Measurements from ENCODE around the gene DISC1. TPM values are rescaled to one million over a fixed set of nuclear protein-coding genes. Genes with fewer than 3 reads are reported as not detected.

Gene DISC1
- total RNA-seq, 1 experiment from 2014 or later = 1.8 TPM

GRCh38 chr1:232009741-232010140 is 383.2 kb downstream of the DISC1 start:
- POLR2A ChIA-PET = interaction anchor here (0.5 kb wide), 1 partner anchor 18 kb away, joined by 3 read pairs; no protein-coding TSS in a partner anchor

GRCh38 chr1:232011961-232012360 is 385.4 kb downstream of the DISC1 start:
- ATAC-seq (no peak), DNase-seq (ENCODE audit: low read depth, low spot score) (no peak)
- H3K9ac ChIP-seq (ENCODE audit: low read length) = no peak overlapping the region
- no peaks in the 10 kb centered on the region for H3K4me1 ChIP-seq (ENCODE audit: control insufficient read depth in 1 of 2, insufficient read depth in 2 of 2, low read length in 2 of 2)
- H4K20me1 ChIP-seq (ENCODE audit: insufficient read depth) = no peaks in the 10 kb centered on the region
- intact Hi-C loops (cut with micrococcal nuclease) = no loop called here
- ChIA-PET POLR2A (no interaction called here), RAD21 (ENCODE audit: low non-redundant PET in 1 of 2, low total read pairs in 2 of 2, uncharacterized antibody in 2 of 2, unreplicated experiment in 2 of 2) (no interaction called here), CTCF (no interaction called here)
- no peaks in the 10 kb centered on the region for H3K9me3 ChIP-seq (ENCODE audit: control insufficient read depth in 1 of 2, insufficient read depth in 1 of 2, low read depth in 1 of 2, low read length in 2 of 2)
- H3K79me2 ChIP-seq (ENCODE audit: insufficient read depth, low read length) = no peaks in the 10 kb centered on the region
- H2AFZ ChIP-seq (ENCODE audit: low read depth, low read length, poor library complexity, severe bottlenecking) = no peak overlapping the region
- no TSS peak for BruUV-seq (replicated peaks)
- H3K36me3 ChIP-seq (ENCODE audit: control insufficient read depth in 1 of 2, insufficient read depth in 2 of 2, low read length in 2 of 2) = no peaks in the 10 kb centered on the region
- no peak overlapping the region for H3K4me3 ChIP-seq (replicated peaks in 1 of 2; ENCODE audit: low read depth in 1 of 2, low read length in 2 of 2)
- TF ChIP-seq FOSL1 (IDR thresholded peaks at IDR 0.05; ENCODE audit: low read depth) = no peak
- TF ChIP-seq POLR2A (IDR thresholded peaks at IDR 0.05; ENCODE audit: borderline replicate concordance, extremely low read depth, insufficient read depth, insufficient read length) = no peak
- TF ChIP-seq CTCF (IDR thresholded peaks at IDR 0.05 in 2 of 3, conservative IDR thresholded peaks at IDR 0.05 in 1 of 3; ENCODE audit: borderline replicate concordance in 1 of 3, insufficient read depth in 1 of 3, low read depth in 2 of 3, low read length in 2 of 3) = no peak
- no peak for TF ChIP-seq CEBPB (IDR thresholded peaks at IDR 0.05; ENCODE audit: low read depth)
- no peak for TF ChIP-seq TCF7L2 (IDR thresholded peaks at IDR 0.05; ENCODE audit: borderline replicate concordance, extremely low read depth, insufficient read depth, insufficient read length)
- no peak for TF ChIP-seq ZFX (IDR thresholded peaks at IDR 0.05)
- peaks cover 8% of the 10 kb centered on the region; the same call in 1 of the 2 replicates for H3K27me3 ChIP-seq (ENCODE audit: insufficient read depth, low read length)
- no peak overlapping the region for H3K4me2 ChIP-seq (ENCODE audit: low read length)
- H3K9me2 ChIP-seq (ENCODE audit: insufficient read depth) = no peaks in the 10 kb centered on the region
- H3K27ac ChIP-seq (ENCODE audit: low read depth, low read length) = no peak overlapping the region

More at GRCh38 chr1:232009741-232010140, 383.2 kb downstream of the DISC1 start:
- H3K9me2 ChIP-seq (ENCODE audit: insufficient read depth) = no peaks in the 10 kb centered on the region
- no peaks in the 10 kb centered on the region for H3K27me3 ChIP-seq (ENCODE audit: insufficient read depth, low read length)
- no peaks in the 10 kb centered on the region for H3K9me3 ChIP-seq (ENCODE audit: control insufficient read depth in 1 of 2, insufficient read depth in 1 of 2, low read depth in 1 of 2, low read length in 2 of 2)
- no peak overlapping the region for H3K4me2 ChIP-seq (ENCODE audit: low read length)
- ATAC-seq = no peak
- H3K36me3 ChIP-seq (ENCODE audit: control insufficient read depth in 1 of 2, insufficient read depth in 2 of 2, low read length in 2 of 2) = no peaks in the 10 kb centered on the region
- H3K9ac ChIP-seq (ENCODE audit: low read length) = no peak overlapping the region
- H3K4me1 ChIP-seq (ENCODE audit: control insufficient read depth in 1 of 2, insufficient read depth in 2 of 2, low read length in 2 of 2) = no peaks in the 10 kb centered on the region
- ChIA-PET CTCF (no interaction called here), RAD21 (ENCODE audit: low non-redundant PET in 1 of 2, low total read pairs in 2 of 2, uncharacterized antibody in 2 of 2, unreplicated experiment in 2 of 2) (no interaction called here)
- H3K4me3 ChIP-seq (replicated peaks in 1 of 2; ENCODE audit: low read depth in 1 of 2, low read length in 2 of 2) = no peak overlapping the region
- TF ChIP-seq YY1 (IDR thresholded peaks at IDR 0.05; ENCODE audit: extremely low read depth, insufficient replicate concordance, low read depth, low read length) = no peak
- no peak for TF ChIP-seq ELF1 (IDR thresholded peaks at IDR 0.05; ENCODE audit: borderline replicate concordance, low read depth)
- no peak for TF ChIP-seq CTCF (IDR thresholded peaks at IDR 0.05 in 2 of 3, conservative IDR thresholded peaks at IDR 0.05 in 1 of 3; ENCODE audit: borderline replicate concordance in 1 of 3, insufficient read depth in 1 of 3, low read depth in 2 of 3, low read length in 2 of 3)
- no peak for TF ChIP-seq FOSL1 (IDR thresholded peaks at IDR 0.05; ENCODE audit: low read depth)
- TF ChIP-seq POLR2A (IDR thresholded peaks at IDR 0.05; ENCODE audit: borderline replicate concordance, extremely low read depth, insufficient read depth, insufficient read length) = no peak
- TF ChIP-seq ZFX (IDR thresholded peaks at IDR 0.05) = no peak
- H2AFZ ChIP-seq (ENCODE audit: low read depth, low read length, poor library complexity, severe bottlenecking) = no peak overlapping the region
- BruUV-seq (replicated peaks) = no TSS peak
- H3K27ac ChIP-seq (ENCODE audit: low read depth, low read length) = no peak overlapping the region
- no peaks in the 10 kb centered on the region for H3K79me2 ChIP-seq (ENCODE audit: insufficient read depth, low read length)
- intact Hi-C loops (cut with micrococcal nuclease) = no loop called here
- DNase-seq (ENCODE audit: low read depth, low spot score) = no peak
- no peaks in the 10 kb centered on the region for H4K20me1 ChIP-seq (ENCODE audit: insufficient read depth)
